ENCODE results near the gene DDR2. TPM values are rescaled to one million over a fixed set of nuclear protein-coding genes. Genes with fewer than 3 reads are reported as not detected.
"Not testable (repeated sequence)": the region's sequence is repeated elsewhere in the genome, so short reads cannot be mapped to it uniquely, and the experiment has no call there.

The DDR2 gene
- total RNA-seq, 4 donors from 2014 or later: 165 to 241 (median 199) TPM

DNA sequence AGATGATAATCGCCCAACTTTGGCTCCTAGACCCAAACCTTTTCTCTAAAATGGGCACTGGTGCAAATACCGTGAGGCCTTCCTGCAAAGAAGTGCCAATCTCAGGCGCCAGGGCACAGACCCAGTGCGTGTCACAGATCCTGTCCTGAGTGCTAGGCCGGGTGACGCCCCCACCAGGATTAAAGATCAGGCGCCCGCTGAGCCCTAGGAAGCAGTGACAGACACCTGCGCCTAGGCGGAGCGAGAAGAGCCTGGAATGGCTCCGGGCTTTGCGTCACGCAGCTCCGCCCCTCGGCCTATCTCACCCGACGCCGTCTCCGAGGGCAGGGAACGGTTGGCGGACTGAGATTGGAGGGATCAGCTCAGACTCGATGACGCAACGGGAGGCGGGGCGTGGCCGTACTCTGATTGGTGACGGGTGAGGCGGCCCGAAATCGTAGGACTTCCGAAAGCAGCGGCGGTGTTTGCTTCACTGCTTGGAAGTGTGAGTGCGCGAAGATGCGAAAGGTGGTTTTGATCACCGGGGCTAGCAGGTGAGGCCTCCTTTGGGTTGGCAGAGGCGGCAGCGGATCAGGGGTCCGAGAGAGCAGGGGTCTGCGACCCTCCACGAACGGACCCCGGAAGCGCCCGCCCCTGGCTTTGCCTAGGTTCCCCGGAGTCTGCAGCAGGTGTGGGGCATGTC, 158.2 kb downstream of the DDR2 start, which contains the start of gene HSD17B7:
HSD17B7 (plus strand) TSS at position 400 of the 682 bp plus-strand sequence; CDS start at position 499, 99 bp downstream.
- peak within 1 kb of the TSS; percentile 51 to 79 for H3K4me3 ChIP-seq
- not testable (repeated sequence) for H3K9me3 ChIP-seq, H3K4me1 ChIP-seq, H3K36me3 ChIP-seq, H3K27me3 ChIP-seq
- peak; percentile 98 for ATAC-seq
- H3K27ac ChIP-seq: peak within 1 kb of the TSS; percentile 87 to 92 (median 90)
- TF ChIP-seq POLR2AphosphoS5 (IDR thresholded peaks at IDR 0.05) (peak; percentile 43), POLR2A (IDR thresholded peaks at IDR 0.05) (peak; percentile 34 to 39)
- TF ChIP-seq, protein P1, sequence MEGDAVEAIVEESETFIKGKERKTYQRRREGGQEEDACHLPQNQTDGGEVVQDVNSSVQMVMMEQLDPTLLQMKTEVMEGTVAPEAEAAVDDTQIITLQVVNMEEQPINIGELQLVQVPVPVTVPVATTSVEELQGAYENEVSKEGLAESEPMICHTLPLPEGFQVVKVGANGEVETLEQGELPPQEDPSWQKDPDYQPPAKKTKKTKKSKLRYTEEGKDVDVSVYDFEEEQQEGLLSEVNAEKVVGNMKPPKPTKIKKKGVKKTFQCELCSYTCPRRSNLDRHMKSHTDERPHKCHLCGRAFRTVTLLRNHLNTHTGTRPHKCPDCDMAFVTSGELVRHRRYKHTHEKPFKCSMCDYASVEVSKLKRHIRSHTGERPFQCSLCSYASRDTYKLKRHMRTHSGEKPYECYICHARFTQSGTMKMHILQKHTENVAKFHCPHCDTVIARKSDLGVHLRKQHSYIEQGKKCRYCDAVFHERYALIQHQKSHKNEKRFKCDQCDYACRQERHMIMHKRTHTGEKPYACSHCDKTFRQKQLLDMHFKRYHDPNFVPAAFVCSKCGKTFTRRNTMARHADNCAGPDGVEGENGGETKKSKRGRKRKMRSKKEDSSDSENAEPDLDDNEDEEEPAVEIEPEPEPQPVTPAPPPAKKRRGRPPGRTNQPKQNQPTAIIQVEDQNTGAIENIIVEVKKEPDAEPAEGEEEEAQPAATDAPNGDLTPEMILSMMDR (IDR thresholded peaks at IDR 0.05): peak in 2 of 4 experiments; percentile 34 to 47
- 0 to 6% methylated on average over 3 to 7 of the region's 49 CpGs for WGBS, 2 donors (ENCODE audit: low coverage in 1 of 2)

- ATAC-seq: peak; percentile 8
- not testable (repeated sequence) for H3K4me1 ChIP-seq, H3K36me3 ChIP-seq, H3K9me3 ChIP-seq, H3K27me3 ChIP-seq
- peak overlapping the region; percentile 87 to 92 (median 90) for H3K27ac ChIP-seq
- no CpG with 5 or more reads among the region's 8 CpGs for WGBS, 2 donors (ENCODE audit: low coverage in 1 of 2)
- H3K4me3 ChIP-seq: peak overlapping the region; percentile 51 to 79
Observed at GRCh38 chr1:162790985-162791357, 158.7 kb downstream of the DDR2 start.

DNA sequence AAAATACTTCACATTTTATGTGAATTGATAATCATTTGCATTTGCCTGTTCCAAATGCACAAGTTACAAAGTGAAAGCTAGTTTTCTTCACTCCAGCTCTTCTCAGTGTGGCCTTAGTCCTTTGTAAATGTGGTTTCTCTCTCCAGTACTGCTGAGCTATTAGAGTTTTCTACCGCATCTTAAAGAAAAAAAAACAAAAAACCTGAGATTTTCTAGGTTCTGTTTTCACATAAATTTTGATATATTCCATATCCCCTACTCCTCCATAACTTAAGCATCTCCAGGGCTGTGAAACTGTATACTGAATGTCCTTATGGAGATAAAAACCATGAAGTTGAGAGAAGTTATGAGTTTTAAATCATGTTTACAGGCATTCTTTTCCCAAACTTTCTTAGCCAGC, 162.0 kb downstream of the DDR2 start:
- H3K36me3 ChIP-seq: peaks cover 0 to 16% of the 10 kb centered on the region in 2 donors
- H3K4me1 ChIP-seq, H3K4me3 ChIP-seq, ATAC-seq, H3K9me3 ChIP-seq, H3K27me3 ChIP-seq, H3K27ac ChIP-seq: not testable (repeated sequence)
- 53 to 100% methylated on average over 1 of the region's 1 CpG for WGBS, 2 donors (ENCODE audit: low coverage in 1 of 2)

- peaks cover 0 to 38% of the 10 kb centered on the region in 2 donors for H3K36me3 ChIP-seq
- 57 to 87% methylated on average over 3 to 4 of the region's 4 CpGs for WGBS, 2 donors (ENCODE audit: low coverage in 1 of 2)
- H3K4me1 ChIP-seq, H3K9me3 ChIP-seq, H3K4me3 ChIP-seq, ATAC-seq, H3K27ac ChIP-seq, H3K27me3 ChIP-seq: not testable (repeated sequence)
Observed at GRCh38 chr1:162796617-162797279, 164.5 kb downstream of the DDR2 start.

- not testable (repeated sequence) for H3K27ac ChIP-seq, H3K9me3 ChIP-seq, H3K27me3 ChIP-seq, H3K4me3 ChIP-seq
- peaks cover 0 to 47% of the 10 kb centered on the region in 2 donors for H3K36me3 ChIP-seq
- ATAC-seq: peak; percentile 84
- TF ChIP-seq, protein P1 (IDR thresholded peaks at IDR 0.05): peak; percentile 38 to 88 (median 72)
- 37 to 41% methylated on average over 6 of the region's 6 CpGs for WGBS, 2 donors (ENCODE audit: low coverage in 1 of 2)
- peaks cover 0 to 14% (median 0%) of the 10 kb centered on the region in 3 donors for H3K4me1 ChIP-seq
Observed at GRCh38 chr1:162799995-162800830, 167.9 kb downstream of the DDR2 start.

- H3K4me3 ChIP-seq, ATAC-seq, H3K27me3 ChIP-seq, H3K9me3 ChIP-seq, H3K4me1 ChIP-seq, H3K27ac ChIP-seq: not testable (repeated sequence)
- H3K36me3 ChIP-seq: peaks cover 0 to 38% of the 10 kb centered on the region in 2 donors
- 100% methylated on average over 1 of the region's 2 CpGs; no CpG with 5 or more reads in 1 of the 2 donors for WGBS, 2 donors (ENCODE audit: low coverage in 1 of 2)
Observed at GRCh38 chr1:162807503-162807902, 175.2 kb downstream of the DDR2 start.

DNA sequence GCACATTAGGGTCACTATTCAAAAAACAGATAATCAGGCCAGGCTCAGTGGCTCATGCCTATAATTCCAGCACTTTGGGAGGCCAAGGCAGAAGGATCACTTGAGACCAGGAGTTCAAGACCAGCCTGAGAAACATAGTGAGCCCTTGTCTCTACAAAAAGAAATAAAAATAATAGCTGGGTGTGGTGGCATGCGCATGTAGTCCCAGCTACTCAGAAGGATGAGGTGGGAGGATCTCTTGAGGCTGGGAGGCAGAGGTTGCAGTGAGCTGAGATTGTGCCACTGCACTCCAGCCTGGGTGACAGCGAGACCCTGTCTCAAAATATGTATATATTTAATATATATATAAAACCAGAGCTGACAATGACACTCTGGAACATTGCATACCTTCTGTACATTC, 180.1 kb downstream of the DDR2 start:
- 100% methylated on average over 2 of the region's 2 CpGs for WGBS, 2 donors (ENCODE audit: low coverage in 1 of 2)
- H3K36me3 ChIP-seq: peaks cover 0 to 10% of the 10 kb centered on the region in 2 donors
- H3K27ac ChIP-seq, H3K9me3 ChIP-seq, H3K27me3 ChIP-seq, H3K4me1 ChIP-seq, H3K4me3 ChIP-seq, ATAC-seq: not testable (repeated sequence)

DNA sequence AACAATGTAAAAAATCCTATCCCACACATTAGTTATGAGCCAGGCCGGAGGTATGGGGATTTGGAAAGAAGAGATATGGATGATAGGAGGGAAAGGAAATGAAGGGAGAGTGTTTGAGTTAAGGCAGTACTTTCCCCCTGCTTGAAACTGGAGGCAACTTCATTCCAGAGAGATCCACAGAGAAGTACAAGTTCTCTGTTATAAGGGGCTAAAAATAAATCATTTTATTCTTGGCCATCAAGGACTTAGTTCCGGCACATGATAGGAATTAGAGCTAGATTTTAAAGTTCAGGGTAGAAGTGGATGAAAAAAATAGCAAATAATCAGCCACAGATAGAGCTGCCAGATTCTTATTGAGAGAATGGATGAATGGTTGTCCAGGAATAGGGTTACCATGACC, 185.9 kb downstream of the DDR2 start:
- H3K36me3 ChIP-seq, ATAC-seq, H3K4me3 ChIP-seq, H3K9me3 ChIP-seq, H3K27ac ChIP-seq: not testable (repeated sequence)
- peaks cover 18% of the 10 kb centered on the region for H3K27me3 ChIP-seq
- H3K4me1 ChIP-seq: peaks cover 0 to 13% (median 4%) of the 10 kb centered on the region in 3 donors
- 66 to 100% methylated on average over 1 to 2 of the region's 2 CpGs for WGBS, 2 donors (ENCODE audit: low coverage in 1 of 2)

- not testable (repeated sequence) for H3K27ac ChIP-seq, H3K9me3 ChIP-seq, H3K4me3 ChIP-seq, ATAC-seq, H3K36me3 ChIP-seq
- WGBS, 2 donors (ENCODE audit: low coverage in 1 of 2): 100% methylated on average over 1 of the region's 1 CpG
- H3K27me3 ChIP-seq: peaks cover 21% of the 10 kb centered on the region
- H3K4me1 ChIP-seq: peaks cover 0 to 13% (median 4%) of the 10 kb centered on the region in 3 donors
Observed at GRCh38 chr1:162818666-162819065, 186.4 kb downstream of the DDR2 start.
